AG04449 (cell line): ENCODE results near the gene MCTP1.

Experiments
- CTCF ChIA-PET: fragments of 350-600 bp; formaldehyde crosslinking; extraction: SDS; loops from one replicate; lab custom pipeline; 2021; ENCODE audit warnings: antibody characterized with exemption; lab: Yijun Ruan, JAX
- POLR2A ChIA-PET: fragments of 400-600, 350-600 bp; formaldehyde crosslinking; extraction: SDS; loops from one replicate; lab custom pipeline; 2020; ENCODE audit warnings: antibody characterized with exemption, inconsistent platforms; lab: Yijun Ruan, JAX
- DNase-seq: peaks from one replicate; pipeline ENCODE4 v3.0.0-alpha.2; 2010; ENCODE audit warnings: low read depth, low spot score
- H3K4me3 ChIP-seq: 2 replicates; pipeline ENCODE4 v1.5.1; 2011; ENCODE audit warnings: low read depth, mild to moderate bottlenecking, control low read depth, low read length
- CTCF ChIP-seq: IDR thresholded peaks from one replicate; pipeline ENCODE4 v1.5.1; 2011; ENCODE audit warnings: mild to moderate bottlenecking, moderate library complexity, low read length, control low read depth, inconsistent platforms; ENCODE audit not compliant: insufficient read depth; ENCODE audit errors: missing control alignments

Gene MCTP1

DNA sequence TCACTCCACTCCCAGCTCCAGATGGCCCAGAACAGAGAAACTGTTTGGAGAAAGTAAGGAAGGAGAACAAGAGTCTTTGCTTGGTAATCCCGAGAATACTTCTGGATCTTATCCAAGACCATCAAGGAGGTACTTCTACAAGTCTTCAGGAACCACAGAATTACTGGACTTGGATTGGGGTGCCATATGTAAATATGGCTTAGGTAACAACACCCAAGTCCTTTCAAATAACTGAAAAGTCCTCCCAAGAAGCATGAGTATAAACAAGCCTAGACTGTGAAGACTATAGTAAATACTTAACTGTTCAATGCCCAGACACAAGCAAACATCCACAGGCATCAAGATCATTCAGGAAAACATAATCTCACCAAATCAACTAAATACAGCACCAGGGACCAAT is 170.0 kb downstream of the MCTP1 start:
- H3K4me3 ChIP-seq = no peak overlapping the region
- CTCF ChIA-PET = interaction anchor here (1.1 kb wide), 1 partner anchor 33 kb away, joined by 3 read pairs; no protein-coding TSS in a partner anchor
- POLR2A ChIA-PET = no interaction called here
- no peak for TF ChIP-seq CTCF
- DNase-seq = no peak

DNA sequence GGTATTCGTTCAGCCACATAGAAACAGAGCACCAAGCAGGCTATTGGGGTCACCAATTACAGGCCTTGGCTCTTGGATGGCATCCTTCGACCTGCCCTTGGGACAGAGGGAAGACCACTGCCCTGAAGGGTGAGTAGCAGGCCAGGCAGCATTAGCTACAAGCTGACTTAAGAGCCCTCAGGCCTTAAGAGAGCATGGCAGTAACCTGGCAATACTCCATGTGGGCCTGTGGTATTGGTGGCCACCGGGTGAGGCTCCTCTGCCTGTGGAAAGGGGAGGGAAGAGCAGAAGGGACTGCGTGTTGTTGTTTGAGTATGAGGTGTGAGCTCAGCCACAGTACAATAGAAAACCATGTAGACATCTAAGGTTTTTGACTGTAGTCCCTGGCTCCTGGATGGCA is 170.6 kb downstream of the MCTP1 start:
- no peak overlapping the region for H3K4me3 ChIP-seq
- DNase-seq = no peak
- CTCF ChIA-PET = no interaction called here
- POLR2A ChIA-PET = no interaction called here
- TF ChIP-seq CTCF = no peak

DNA sequence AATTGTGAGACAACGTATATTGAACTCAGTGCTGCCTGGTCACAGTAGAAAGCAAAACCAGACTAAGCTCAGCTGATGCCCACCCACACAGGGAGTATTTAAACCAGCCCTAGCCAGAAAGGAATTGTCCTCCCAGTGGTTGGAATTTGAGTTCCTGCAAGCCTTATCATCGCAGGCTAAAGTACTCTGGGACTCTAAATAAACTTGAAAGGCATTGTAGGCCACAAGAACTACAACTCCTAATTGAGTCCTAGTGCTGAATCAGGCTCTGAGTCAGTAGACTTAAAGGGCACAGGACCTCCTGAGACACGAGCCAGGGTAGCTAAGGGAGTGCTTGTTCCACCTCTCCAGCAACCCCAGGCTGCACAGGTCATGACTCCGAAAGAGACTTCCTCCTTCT is 171.4 kb downstream of the MCTP1 start:
- CTCF ChIA-PET = no interaction called here
- DNase-seq = peak; percentile 33
- POLR2A ChIA-PET = no interaction called here
- peak; percentile 29 for TF ChIP-seq CTCF
- H3K4me3 ChIP-seq = no peak overlapping the region

GRCh38 chr5:95111141-95111540 is 173.8 kb downstream of the MCTP1 start:
- no peak overlapping the region for H3K4me3 ChIP-seq
- TF ChIP-seq CTCF = no peak
- POLR2A ChIA-PET = no interaction called here
- DNase-seq = no peak
- CTCF ChIA-PET = no interaction called here

DNA sequence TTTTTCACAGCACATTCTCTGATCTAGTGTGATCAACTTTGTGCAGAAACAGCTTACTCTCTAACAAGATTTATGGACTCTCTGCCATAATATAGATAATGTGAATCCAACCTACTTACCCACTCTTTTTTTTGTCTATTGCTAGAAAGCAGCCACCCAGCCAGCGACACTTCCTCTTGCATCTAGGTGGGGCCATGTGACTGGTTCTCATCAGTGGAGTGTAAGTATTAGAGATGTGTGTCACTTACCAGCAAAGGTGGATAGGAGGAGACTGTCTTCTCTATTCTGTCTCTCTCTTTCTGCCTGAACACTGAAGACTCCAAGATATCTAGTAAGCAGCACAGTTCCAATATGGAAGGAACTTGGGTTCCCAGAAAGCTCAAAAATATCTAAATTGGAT is 174.8 kb downstream of the MCTP1 start:
- H3K4me3 ChIP-seq = no peak overlapping the region
- no peak for TF ChIP-seq CTCF
- ChIA-PET CTCF (no interaction called here), POLR2A (no interaction called here)
- DNase-seq = no peak

- no peak for DNase-seq
- CTCF ChIA-PET = no interaction called here
- no peak for TF ChIP-seq CTCF
- no peak overlapping the region for H3K4me3 ChIP-seq
- POLR2A ChIA-PET = no interaction called here
Measured at GRCh38 chr5:95107138-95107537, 177.8 kb downstream of the MCTP1 start.

GRCh38 chr5:95105638-95106037 is 179.3 kb downstream of the MCTP1 start:
- ChIA-PET POLR2A (no interaction called here), CTCF (no interaction called here)
- H3K4me3 ChIP-seq = no peak overlapping the region
- no peak for TF ChIP-seq CTCF
- DNase-seq = no peak
